Measurements from ENCODE around the gene WNT2B. TPM values are rescaled to one million over a fixed set of nuclear protein-coding genes. Genes with fewer than 3 reads are reported as not detected.

WNT2B gene
- total and polyA plus RNA-seq, 9 of the 15 experiments (the other 6 are each of a cell fraction or from before 2014, with no cell fraction given), result 0.02 to 0.06 (median 0.04) TPM; not detected in 3

DNA sequence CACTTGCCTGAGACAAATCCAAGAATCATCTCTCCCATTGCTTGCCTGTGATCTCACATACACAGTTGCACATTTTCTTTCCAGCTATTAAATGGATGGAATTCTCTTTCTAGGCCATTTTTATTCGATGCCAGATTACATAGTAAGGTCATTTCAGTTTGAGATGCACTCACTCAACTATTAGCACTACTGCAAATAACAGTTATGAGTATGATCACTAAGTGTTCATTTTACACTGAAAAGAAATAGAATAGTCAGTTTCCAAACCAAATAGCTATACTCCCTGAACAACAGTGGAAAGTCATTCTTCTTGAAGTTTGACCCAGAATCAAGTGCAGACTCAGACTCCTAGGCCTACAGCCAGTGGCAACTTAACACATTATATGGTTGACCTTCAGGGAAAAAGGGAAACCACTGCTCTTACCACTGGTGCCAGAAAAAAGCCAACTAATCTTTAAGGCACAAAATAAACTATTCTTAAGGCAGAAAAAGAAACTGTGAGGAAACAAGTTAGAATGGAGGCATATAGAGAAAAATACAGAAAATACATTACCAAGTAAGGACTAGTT is 31.5 kb downstream of the WNT2B start (continued):
- TF ChIP-seq, protein P1, sequence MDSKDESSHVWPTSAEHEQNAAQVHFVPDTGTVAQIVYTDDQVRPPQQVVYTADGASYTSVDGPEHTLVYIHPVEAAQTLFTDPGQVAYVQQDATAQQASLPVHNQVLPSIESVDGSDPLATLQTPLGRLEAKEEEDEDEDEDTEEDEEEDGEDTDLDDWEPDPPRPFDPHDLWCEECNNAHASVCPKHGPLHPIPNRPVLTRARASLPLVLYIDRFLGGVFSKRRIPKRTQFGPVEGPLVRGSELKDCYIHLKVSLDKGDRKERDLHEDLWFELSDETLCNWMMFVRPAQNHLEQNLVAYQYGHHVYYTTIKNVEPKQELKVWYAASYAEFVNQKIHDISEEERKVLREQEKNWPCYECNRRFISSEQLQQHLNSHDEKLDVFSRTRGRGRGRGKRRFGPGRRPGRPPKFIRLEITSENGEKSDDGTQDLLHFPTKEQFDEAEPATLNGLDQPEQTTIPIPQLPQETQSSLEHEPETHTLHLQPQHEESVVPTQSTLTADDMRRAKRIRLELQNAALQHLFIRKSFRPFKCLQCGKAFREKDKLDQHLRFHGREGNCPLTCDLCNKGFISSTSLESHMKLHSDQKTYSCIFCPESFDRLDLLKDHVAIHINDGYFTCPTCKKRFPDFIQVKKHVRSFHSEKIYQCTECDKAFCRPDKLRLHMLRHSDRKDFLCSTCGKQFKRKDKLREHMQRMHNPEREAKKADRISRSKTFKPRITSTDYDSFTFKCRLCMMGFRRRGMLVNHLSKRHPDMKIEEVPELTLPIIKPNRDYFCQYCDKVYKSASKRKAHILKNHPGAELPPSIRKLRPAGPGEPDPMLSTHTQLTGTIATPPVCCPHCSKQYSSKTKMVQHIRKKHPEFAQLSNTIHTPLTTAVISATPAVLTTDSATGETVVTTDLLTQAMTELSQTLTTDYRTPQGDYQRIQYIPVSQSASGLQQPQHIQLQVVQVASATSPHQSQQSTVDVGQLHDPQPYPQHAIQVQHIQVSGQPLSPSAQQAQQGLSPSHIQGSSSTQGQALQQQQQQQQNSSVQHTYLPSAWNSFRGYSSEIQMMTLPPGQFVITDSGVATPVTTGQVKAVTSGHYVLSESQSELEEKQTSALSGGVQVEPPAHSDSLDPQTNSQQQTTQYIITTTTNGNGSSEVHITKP (IDR thresholded peaks at IDR 0.05; ENCODE audit: partially characterized antibody), result no peak
- TF ChIP-seq ZBTB1 (CRISPR knock-in tag; IDR thresholded peaks at IDR 0.05; ENCODE audit: borderline replicate concordance, low read depth), result no peak

DNA sequence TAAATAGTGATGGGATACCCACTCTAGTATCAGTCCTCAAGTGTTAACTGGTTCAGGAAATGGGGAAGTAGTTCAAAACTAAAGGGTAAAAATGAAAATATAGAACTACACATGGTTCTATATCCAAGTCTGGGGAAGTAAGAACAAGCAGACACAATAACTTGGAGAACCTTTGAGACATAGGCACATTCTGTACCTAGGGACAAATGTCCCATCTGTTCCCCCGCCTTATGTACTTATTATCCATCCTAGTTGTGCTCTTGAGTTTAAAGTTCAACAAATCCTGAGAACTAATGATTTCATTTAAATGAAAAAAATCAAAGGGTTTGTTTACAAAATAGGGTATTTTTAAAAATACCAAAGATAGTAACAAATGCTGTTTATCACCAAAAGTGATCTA is 32.5 kb downstream of the WNT2B start:
- ATAC-seq, result no peak
- Histone ChIP-seq H4K20me1 (replicated peaks; ENCODE audit: control insufficient read depth, insufficient read depth, low read length) (no peaks in the 10 kb centered on the region), H3K36me3 (ENCODE audit: control insufficient read depth, insufficient read depth, low read length) (peaks cover 3% of the 10 kb centered on the region; the same call in 1 of the 3 replicates), H3K4me2 (ENCODE audit: insufficient read depth, low read length) (no peak overlapping the region), H3K9me1 (ENCODE audit: control insufficient read depth, insufficient read depth, low read length) (no peaks in the 10 kb centered on the region), H3K9ac (ENCODE audit: insufficient read depth in 1 of 2, low read depth in 2 of 2, low read length in 2 of 2) (no peak overlapping the region), H3K79me2 (ENCODE audit: control insufficient read depth, insufficient read depth, low read length) (no peaks in the 10 kb centered on the region), H3K4me3 (no peak overlapping the region), H3K4me1 (replicated peaks in 1 of 2; ENCODE audit: control insufficient read depth in 2 of 2, insufficient read depth in 2 of 2, low read length in 2 of 2) (no peaks in the 10 kb centered on the region), H2AFZ (ENCODE audit: low read depth, low read length) (no peak overlapping the region), H3K27me3 (ENCODE audit: control insufficient read depth in 2 of 2, insufficient read depth in 2 of 2, low read length in 2 of 2) (no peaks in the 10 kb centered on the region), H3K9me3 (replicated peaks; ENCODE audit: control insufficient read depth, insufficient read depth, low read depth, low read length) (no peaks in the 10 kb centered on the region), H3K27ac (ENCODE audit: extremely low read depth, low read depth, low read length) (no peak overlapping the region)
- WGBS (ENCODE audit: insufficient coverage, low coverage, missing lambda C conversion rate), result 65% methylated on average over 1 of the region's 1 CpG
- POLR2A ChIA-PET, result interaction anchor here (0.9 to 2.1 kb wide), 2 partner anchors 10 to 29 kb away, joined by 3 to 18 read pairs; no protein-coding TSS in a partner anchor
- no peak for DNase-seq (ENCODE audit: extremely low read depth in 1 of 4, low spot score in 3 of 4)
- CTCF ChIA-PET (ENCODE audit: low intra/inter-chr PET ratio), result no interaction called here
- intact Hi-C loops (cut with micrococcal nuclease), result no loop called here
- FAIRE-seq, result no peak
- BruUV-seq (replicated peaks), result no TSS peak
- in situ Hi-C loops (cut with MboI), result no loop called here
- TF ChIP-seq SMARCC2 (IDR thresholded peaks at IDR 0.05; ENCODE audit: low read depth), result no peak
- no peak for TF ChIP-seq IFI16 (CRISPR knock-in tag; IDR thresholded peaks at IDR 0.05)
- no peak for TF ChIP-seq ZNF140 (CRISPR knock-in tag; IDR thresholded peaks at IDR 0.05)
- TF ChIP-seq CBX3 (IDR thresholded peaks at IDR 0.05; ENCODE audit: borderline replicate concordance in 1 of 2, low read length in 2 of 2), result no peak
- TF ChIP-seq RBM25 (IDR thresholded peaks at IDR 0.05; ENCODE audit: low read depth, low read length, severe bottlenecking), result no peak
- no peak for TF ChIP-seq NEUROD1 (IDR thresholded peaks at IDR 0.05; ENCODE audit: borderline replicate concordance, low read depth, low read length, partially characterized antibody)
- TF ChIP-seq, protein P2, sequence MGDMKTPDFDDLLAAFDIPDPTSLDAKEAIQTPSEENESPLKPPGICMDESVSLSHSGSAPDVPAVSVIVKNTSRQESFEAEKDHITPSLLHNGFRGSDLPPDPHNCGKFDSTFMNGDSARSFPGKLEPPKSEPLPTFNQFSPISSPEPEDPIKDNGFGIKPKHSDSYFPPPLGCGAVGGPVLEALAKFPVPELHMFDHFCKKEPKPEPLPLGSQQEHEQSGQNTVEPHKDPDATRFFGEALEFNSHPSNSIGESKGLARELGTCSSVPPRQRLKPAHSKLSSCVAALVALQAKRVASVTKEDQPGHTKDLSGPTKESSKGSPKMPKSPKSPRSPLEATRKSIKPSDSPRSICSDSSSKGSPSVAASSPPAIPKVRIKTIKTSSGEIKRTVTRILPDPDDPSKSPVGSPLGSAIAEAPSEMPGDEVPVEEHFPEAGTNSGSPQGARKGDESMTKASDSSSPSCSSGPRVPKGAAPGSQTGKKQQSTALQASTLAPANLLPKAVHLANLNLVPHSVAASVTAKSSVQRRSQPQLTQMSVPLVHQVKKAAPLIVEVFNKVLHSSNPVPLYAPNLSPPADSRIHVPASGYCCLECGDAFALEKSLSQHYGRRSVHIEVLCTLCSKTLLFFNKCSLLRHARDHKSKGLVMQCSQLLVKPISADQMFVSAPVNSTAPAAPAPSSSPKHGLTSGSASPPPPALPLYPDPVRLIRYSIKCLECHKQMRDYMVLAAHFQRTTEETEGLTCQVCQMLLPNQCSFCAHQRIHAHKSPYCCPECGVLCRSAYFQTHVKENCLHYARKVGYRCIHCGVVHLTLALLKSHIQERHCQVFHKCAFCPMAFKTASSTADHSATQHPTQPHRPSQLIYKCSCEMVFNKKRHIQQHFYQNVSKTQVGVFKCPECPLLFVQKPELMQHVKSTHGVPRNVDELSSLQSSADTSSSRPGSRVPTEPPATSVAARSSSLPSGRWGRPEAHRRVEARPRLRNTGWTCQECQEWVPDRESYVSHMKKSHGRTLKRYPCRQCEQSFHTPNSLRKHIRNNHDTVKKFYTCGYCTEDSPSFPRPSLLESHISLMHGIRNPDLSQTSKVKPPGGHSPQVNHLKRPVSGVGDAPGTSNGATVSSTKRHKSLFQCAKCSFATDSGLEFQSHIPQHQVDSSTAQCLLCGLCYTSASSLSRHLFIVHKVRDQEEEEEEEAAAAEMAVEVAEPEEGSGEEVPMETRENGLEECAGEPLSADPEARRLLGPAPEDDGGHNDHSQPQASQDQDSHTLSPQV (IDR thresholded peaks at IDR 0.05), result no peak
- TF ChIP-seq ZNF384 (IDR thresholded peaks at IDR 0.05; ENCODE audit: low read depth, low read length), result no peak

All from K562 (cell line).